OCI-LY1 (cell line): ENCODE results near the gene METTL22.

Experiments
- EZH2 ChIP-seq: fragments of 200-600 bp; sonication (generic), shearing (Covaris generic); IDR thresholded peaks from 2 replicates; pipeline ENCODE4 v1.8.0; 2017; ENCODE audit warnings: borderline replicate concordance, mixed run types, mild to moderate bottlenecking, antibody characterized with exemption, low read length, moderate library complexity, mixed read lengths
- TF ChIP-seq, protein P1 (sequence below): fragments of 200-600 bp; sonication (generic), shearing (Covaris generic); IDR thresholded peaks from 2 replicates; pipeline ENCODE4 v1.5.1; 2017; ENCODE audit warnings: mild to moderate bottlenecking, antibody characterized with exemption, low read length, moderate library complexity, mixed read lengths

DNA sequence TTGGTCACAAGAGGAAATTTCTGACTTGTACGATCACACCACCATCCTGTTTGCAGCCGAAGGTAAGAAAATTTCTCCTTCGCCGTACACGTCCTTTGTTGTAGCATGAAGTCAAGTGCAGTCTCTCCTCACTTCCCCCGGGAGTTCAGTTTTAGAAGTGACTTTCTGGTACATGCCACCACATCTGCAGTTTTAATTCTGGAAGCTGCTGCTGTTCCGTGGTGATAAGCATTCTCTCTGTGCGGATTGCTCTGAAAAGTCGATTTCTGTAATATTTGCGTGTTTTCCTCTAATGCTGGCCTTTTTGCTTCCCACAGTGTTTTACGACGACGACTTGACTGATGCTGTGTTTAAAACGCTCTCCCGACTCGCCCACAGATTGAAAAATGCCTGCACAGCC lies 20.6 kb downstream of the METTL22 start:
- TF ChIP-seq, protein P1, sequence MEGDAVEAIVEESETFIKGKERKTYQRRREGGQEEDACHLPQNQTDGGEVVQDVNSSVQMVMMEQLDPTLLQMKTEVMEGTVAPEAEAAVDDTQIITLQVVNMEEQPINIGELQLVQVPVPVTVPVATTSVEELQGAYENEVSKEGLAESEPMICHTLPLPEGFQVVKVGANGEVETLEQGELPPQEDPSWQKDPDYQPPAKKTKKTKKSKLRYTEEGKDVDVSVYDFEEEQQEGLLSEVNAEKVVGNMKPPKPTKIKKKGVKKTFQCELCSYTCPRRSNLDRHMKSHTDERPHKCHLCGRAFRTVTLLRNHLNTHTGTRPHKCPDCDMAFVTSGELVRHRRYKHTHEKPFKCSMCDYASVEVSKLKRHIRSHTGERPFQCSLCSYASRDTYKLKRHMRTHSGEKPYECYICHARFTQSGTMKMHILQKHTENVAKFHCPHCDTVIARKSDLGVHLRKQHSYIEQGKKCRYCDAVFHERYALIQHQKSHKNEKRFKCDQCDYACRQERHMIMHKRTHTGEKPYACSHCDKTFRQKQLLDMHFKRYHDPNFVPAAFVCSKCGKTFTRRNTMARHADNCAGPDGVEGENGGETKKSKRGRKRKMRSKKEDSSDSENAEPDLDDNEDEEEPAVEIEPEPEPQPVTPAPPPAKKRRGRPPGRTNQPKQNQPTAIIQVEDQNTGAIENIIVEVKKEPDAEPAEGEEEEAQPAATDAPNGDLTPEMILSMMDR: no peak
- no peak for TF ChIP-seq EZH2
